IPS DF 6.9 (cell line): Measurements from ENCODE around the gene KCTD7.
"Not testable (repeated sequence)": the region's sequence is repeated elsewhere in the genome, so short reads cannot be mapped to it uniquely, and the experiment has no call there.

Experiments used
- DNase-seq: peaks from one replicate; pipeline ENCODE4 v3.0.0-alpha.2; 2013; ENCODE audit warnings: low read depth, low spot score
- H3K27ac ChIP-seq: one replicate; pipeline ENCODE4 v1.5.1; 2013; ENCODE audit warnings: low read length, control low read depth
- H3K27me3 ChIP-seq: 2 replicates; pipeline ENCODE4 v1.6.1; 2013; ENCODE audit warnings: mild to moderate bottlenecking, low read length; ENCODE audit not compliant: control insufficient read depth, insufficient read depth
- H3K36me3 ChIP-seq: 2 replicates; pipeline ENCODE4 v1.6.1; 2013; ENCODE audit warnings: low read length; ENCODE audit not compliant: control insufficient read depth, insufficient read depth
- H3K4me1 ChIP-seq: 2 replicates; pipeline ENCODE4 v1.6.1; 2013; ENCODE audit warnings: low read length; ENCODE audit not compliant: control insufficient read depth, insufficient read depth
- H3K4me3 ChIP-seq: 2 replicates; pipeline ENCODE4 v1.5.1; 2013; ENCODE audit warnings: mild to moderate bottlenecking, low read length
- H3K9me3 ChIP-seq: 2 replicates; pipeline ENCODE4 v1.6.1; 2013; ENCODE audit warnings: low read length, inconsistent platforms; ENCODE audit not compliant: control insufficient read depth, insufficient read depth
- WGBS: extraction: QIAGEN DNeasy Blood & Tissue Kit; methylation state at CpG from one replicate; pipeline ENCODE4 v1.1.7; 2013; ENCODE audit warnings: mixed read lengths, missing lambda C conversion rate; ENCODE audit not compliant: insufficient read length, insufficient coverage; 5-methylcytosine and 5-hydroxymethylcytosine counted together

The KCTD7 gene

GRCh38 chr7:66668112-66668511 is 39.4 kb downstream of the KCTD7 start:
- no CpG with 5 or more reads among the region's 7 CpGs for WGBS
- DNase-seq = no peak
- no peaks in the 10 kb centered on the region for H3K9me3 ChIP-seq

GRCh38 chr7:66668677-66669076 is 40.0 kb downstream of the KCTD7 start:
- H3K27me3 ChIP-seq = no peaks in the 10 kb centered on the region
- no peak overlapping the region for H3K4me3 ChIP-seq
- no peaks in the 10 kb centered on the region; the same call in 1 of the 2 replicates for H3K4me1 ChIP-seq
- H3K36me3 ChIP-seq = no peaks in the 10 kb centered on the region
- whole genome bisulfite sequencing = no CpG with 5 or more reads among the region's 7 CpGs
- no peak overlapping the region for H3K27ac ChIP-seq
- no peak for DNase-seq
- no peaks in the 10 kb centered on the region for H3K9me3 ChIP-seq

More at GRCh38 chr7:66668112-66668511, 39.4 kb downstream of the KCTD7 start:
- H3K36me3 ChIP-seq = no peaks in the 10 kb centered on the region
- no peak overlapping the region for H3K4me3 ChIP-seq
- H3K27me3 ChIP-seq = no peaks in the 10 kb centered on the region
- H3K27ac ChIP-seq = no peak overlapping the region
- H3K4me1 ChIP-seq = no peaks in the 10 kb centered on the region; the same call in 1 of the 2 replicates

- Histone ChIP-seq H3K27ac (no peak overlapping the region), H3K36me3 (no peaks in the 10 kb centered on the region), H3K4me1 (no peaks in the 10 kb centered on the region; the same call in 1 of the 2 replicates), H3K27me3 (no peaks in the 10 kb centered on the region), H3K9me3 (no peaks in the 10 kb centered on the region), H3K4me3 (no peak overlapping the region)
- DNase-seq = no peak
- no CpG with 5 or more reads among the region's 7 CpGs for WGBS
Observed at GRCh38 chr7:66669088-66669487, 40.4 kb downstream of the KCTD7 start.

- no CpG with 5 or more reads among the region's 5 CpGs for WGBS
- Histone ChIP-seq H3K36me3 (no peaks in the 10 kb centered on the region), H3K4me1 (no peaks in the 10 kb centered on the region; the same call in 1 of the 2 replicates), H3K9me3 (no peaks in the 10 kb centered on the region), H3K27ac (no peak overlapping the region), H3K27me3 (no peaks in the 10 kb centered on the region), H3K4me3 (no peak overlapping the region)
- DNase-seq = no peak
Observed at GRCh38 chr7:66669496-66669895, 40.8 kb downstream of the KCTD7 start.

- Histone ChIP-seq H3K4me1 (no peaks in the 10 kb centered on the region; the same call in 1 of the 2 replicates), H3K27ac (no peak overlapping the region), H3K9me3 (no peaks in the 10 kb centered on the region), H3K27me3 (no peaks in the 10 kb centered on the region), H3K4me3 (no peak overlapping the region), H3K36me3 (no peaks in the 10 kb centered on the region)
- WGBS = no CpG with 5 or more reads among the region's 3 CpGs
- no peak for DNase-seq
Observed at GRCh38 chr7:66671034-66671433, 42.4 kb downstream of the KCTD7 start.

- H3K27ac ChIP-seq, H3K27me3 ChIP-seq, H3K36me3 ChIP-seq, H3K4me1 ChIP-seq, H3K9me3 ChIP-seq, DNase-seq, H3K4me3 ChIP-seq: not testable (repeated sequence)
- no CpG with 5 or more reads among the region's 2 CpGs for WGBS
Observed at GRCh38 chr7:66671486-66671885, 42.8 kb downstream of the KCTD7 start.

- H3K27ac ChIP-seq, H3K36me3 ChIP-seq, H3K9me3 ChIP-seq, H3K27me3 ChIP-seq, H3K4me3 ChIP-seq, DNase-seq, H3K4me1 ChIP-seq: not testable (repeated sequence)
- no CpG with 5 or more reads among the region's 5 CpGs for WGBS
Observed at GRCh38 chr7:66672432-66673123, 43.9 kb downstream of the KCTD7 start.

GRCh38 chr7:66673124-66673640 is 44.5 kb downstream of the KCTD7 start:
- H3K4me3 ChIP-seq, DNase-seq, H3K27me3 ChIP-seq, H3K9me3 ChIP-seq, H3K27ac ChIP-seq, H3K4me1 ChIP-seq, H3K36me3 ChIP-seq: not testable (repeated sequence)
- no CpG with 5 or more reads among the region's 7 CpGs for WGBS

GRCh38 chr7:66679633-66680244 is 51.1 kb downstream of the KCTD7 start:
- Histone ChIP-seq H3K9me3 (no peaks in the 10 kb centered on the region), H3K36me3 (no peaks in the 10 kb centered on the region), H3K4me3 (no peak overlapping the region), H3K27ac (no peak overlapping the region), H3K4me1 (no peaks in the 10 kb centered on the region), H3K27me3 (no peaks in the 10 kb centered on the region)
- no CpG with 5 or more reads among the region's 3 CpGs for WGBS
- no peak for DNase-seq

- Histone ChIP-seq H3K9me3 (no peaks in the 10 kb centered on the region), H3K27ac (no peak overlapping the region), H3K36me3 (no peaks in the 10 kb centered on the region), H3K4me3 (peak overlapping the region; percentile 79), H3K27me3 (no peaks in the 10 kb centered on the region), H3K4me1 (no peaks in the 10 kb centered on the region)
- no CpG with 5 or more reads among the region's 78 CpGs for WGBS
- DNase-seq = peak; percentile 73
Observed at GRCh38 chr7:66681491-66682349, 53.0 kb downstream of the KCTD7 start.
